Gastrocnemius medialis (tissue), 4 donors: ENCODE results near the gene SETBP1. TPM values are rescaled to one million over a fixed set of nuclear protein-coding genes. Genes with fewer than 3 reads are reported as not detected.
A peak's percentile ranks its signal among the peaks of the same experiment; 100 is the strongest.

Source experiments
- ATAC-seq, 2 donors: fragments of 150-250 bp; one replicate each; pipeline ENCODE4 v1.9.1; 2016
- DNase-seq, 2 donors: peaks; one replicate each; pipeline ENCODE4 v3.0.0-alpha.2; 2019
- H3K27ac ChIP-seq, 4 donors: fragments of 200-600 bp; sonication (generic); 1 replicate in 1 of 4; 2 replicates in 3 of 4; pipeline ENCODE4 v1.5.1; 2016 to 2018; ENCODE audit warnings: mild to moderate bottlenecking in 2 of 4, moderate library complexity in 1 of 4
- H3K27me3 ChIP-seq, 3 donors: fragments of 200-600 bp; sonication (generic) in 2 of 3; 1 replicate in 1 of 3; 2 replicates in 2 of 3; pipeline versions ENCODE4 v1.5.1 to v1.6.0; 2016 to 2019; ENCODE audit warnings: mild to moderate bottlenecking in 1 of 3, moderate library complexity in 1 of 3
- H3K36me3 ChIP-seq, 2 donors: fragments of 200-600 bp; sonication (generic) in 1 of 2; one replicate each; pipeline ENCODE4 v1.5.1; 2017 to 2018
- H3K4me1 ChIP-seq, 2 donors: fragments of 200-600 bp; sonication (generic) in 1 of 2; one replicate each; pipeline ENCODE4 v1.5.1; 2016 to 2017; ENCODE audit warnings: mild to moderate bottlenecking in 2 of 2
- H3K4me3 ChIP-seq, 4 donors: fragments of 200-600 bp; sonication (generic) in 3 of 4; 1 replicate in 1 of 4; 2 replicates in 3 of 4; pipeline ENCODE4 v1.5.1; 2016 to 2019; ENCODE audit warnings: mild to moderate bottlenecking in 2 of 4
- H3K9me3 ChIP-seq, 3 donors: fragments of 200-600 bp; sonication (generic) in 2 of 3; 1 replicate in 1 of 3; 2 replicates in 2 of 3; pipeline ENCODE4 v1.5.1; 2016 to 2019
- POLR2A ChIP-seq, 2 donors: fragments of 450-650 bp; IDR thresholded peaks; one replicate each; pipeline ENCODE4 v1.6.1; 2017; ENCODE audit warnings: antibody characterized with exemption in 2 of 2, mild to moderate bottlenecking in 2 of 2, moderate library complexity in 2 of 2
- in situ Hi-C, 4 donors: fragments of 200-750 bp; cut with MboI; loops; one replicate each; pipeline versions ENCODE4 v1.15.0 to v1.8.0; 2017; ENCODE audit warnings: low sequenced_read_pairs in 4 of 4
- intact Hi-C: fragments of 100-400 bp; cut with DNase I; formaldehyde crosslinking; loops from one replicate; pipeline ENCODE4 v1.15.1; 2023; ENCODE audit warnings: low total_unique reads
- total RNA-seq, 4 donors: library from RNA; depleted of rRNA; stranded (reverse); fragments of >200 nt; gene quantifications; one replicate each; pipeline versions ENCODE4 v1.1.0 to v1.2.3, GENCODE V29; 2016
- TF ChIP-seq, protein P1 (sequence below), 5 experiments: fragments of 450-650 bp in 3 of 5; fragments of 200-600 bp in 2 of 5; sonication (generic) in 2 of 5; IDR thresholded peaks in 4 of 5; conservative IDR thresholded peaks in 1 of 5; 1 replicate in 4 of 5; 2 replicates in 1 of 5; pipeline ENCODE4 v1.5.1; 2016 to 2019; ENCODE audit warnings: antibody characterized with exemption in 5 of 5, mild to moderate bottlenecking in 3 of 5, moderate library complexity in 3 of 5

Gene SETBP1
- total RNA-seq, 4 donors from 2014 or later, result 9.2 to 20.0 (median 15.3) TPM

DNA sequence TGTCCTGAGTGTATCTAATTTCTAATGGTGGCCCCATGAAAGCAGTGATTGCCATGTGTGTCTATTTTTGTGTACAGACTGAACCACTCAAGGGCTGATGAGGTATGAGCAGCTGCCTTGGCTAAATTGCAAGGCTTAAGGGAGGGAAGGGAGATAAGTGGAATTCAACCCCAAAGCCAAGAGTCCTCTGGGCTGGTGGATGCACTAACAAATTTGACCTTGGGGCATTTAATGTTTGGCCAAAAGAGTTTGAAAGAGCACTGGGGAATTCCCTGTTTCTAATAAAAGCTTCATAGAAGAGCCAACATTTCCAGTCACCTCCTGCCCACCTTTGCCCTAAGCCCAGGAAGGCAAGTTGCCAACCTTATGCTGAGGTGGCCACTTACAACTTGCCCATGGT is 172.1 kb downstream of the SETBP1 start:
- intact Hi-C loops, result no loop called here
- no peaks in the 10 kb centered on the region for H3K27me3 ChIP-seq
- in situ Hi-C loops, result no loop called here
- TF ChIP-seq, protein P1, sequence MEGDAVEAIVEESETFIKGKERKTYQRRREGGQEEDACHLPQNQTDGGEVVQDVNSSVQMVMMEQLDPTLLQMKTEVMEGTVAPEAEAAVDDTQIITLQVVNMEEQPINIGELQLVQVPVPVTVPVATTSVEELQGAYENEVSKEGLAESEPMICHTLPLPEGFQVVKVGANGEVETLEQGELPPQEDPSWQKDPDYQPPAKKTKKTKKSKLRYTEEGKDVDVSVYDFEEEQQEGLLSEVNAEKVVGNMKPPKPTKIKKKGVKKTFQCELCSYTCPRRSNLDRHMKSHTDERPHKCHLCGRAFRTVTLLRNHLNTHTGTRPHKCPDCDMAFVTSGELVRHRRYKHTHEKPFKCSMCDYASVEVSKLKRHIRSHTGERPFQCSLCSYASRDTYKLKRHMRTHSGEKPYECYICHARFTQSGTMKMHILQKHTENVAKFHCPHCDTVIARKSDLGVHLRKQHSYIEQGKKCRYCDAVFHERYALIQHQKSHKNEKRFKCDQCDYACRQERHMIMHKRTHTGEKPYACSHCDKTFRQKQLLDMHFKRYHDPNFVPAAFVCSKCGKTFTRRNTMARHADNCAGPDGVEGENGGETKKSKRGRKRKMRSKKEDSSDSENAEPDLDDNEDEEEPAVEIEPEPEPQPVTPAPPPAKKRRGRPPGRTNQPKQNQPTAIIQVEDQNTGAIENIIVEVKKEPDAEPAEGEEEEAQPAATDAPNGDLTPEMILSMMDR (IDR thresholded peaks at IDR 0.05 in 4 of 5, conservative IDR thresholded peaks at IDR 0.05 in 1 of 5), result no peak
- TF ChIP-seq POLR2A (IDR thresholded peaks at IDR 0.05), result no peak
- H3K9me3 ChIP-seq, result no peaks in the 10 kb centered on the region
- H3K36me3 ChIP-seq, result no peaks in the 10 kb centered on the region
- H3K4me1 ChIP-seq, result peaks cover 41 to 48% of the 10 kb centered on the region in 2 donors
- peak overlapping the region; percentile 56 to 73 (median 69) for H3K27ac ChIP-seq
- DNase-seq (peak; percentile 11 to 49), ATAC-seq (peak; percentile 81 to 96)
- H3K4me3 ChIP-seq, result no peak overlapping the region

- Histone ChIP-seq H3K27me3 (no peaks in the 10 kb centered on the region), H3K9me3 (no peaks in the 10 kb centered on the region), H3K27ac (peak overlapping the region; percentile 56 to 73 (median 69)), H3K36me3 (no peaks in the 10 kb centered on the region), H3K4me3 (no peak overlapping the region), H3K4me1 (peaks cover 47 to 49% of the 10 kb centered on the region in 2 donors)
- ATAC-seq (no peak), DNase-seq (no peak)
- intact Hi-C loops (no loop called here), in situ Hi-C loops (no loop called here)
- TF ChIP-seq, protein P1 (IDR thresholded peaks at IDR 0.05 in 4 of 5, conservative IDR thresholded peaks at IDR 0.05 in 1 of 5), result no peak
- TF ChIP-seq POLR2A (IDR thresholded peaks at IDR 0.05), result no peak
These were observed 172.7 kb downstream of the SETBP1 start for GRCh38 chr18:44853430-44853829.

GRCh38 chr18:44855681-44856080 is 175.0 kb downstream of the SETBP1 start:
- in situ Hi-C loops, result no loop called here
- no peak for DNase-seq
- Histone ChIP-seq H3K4me1 (peaks cover 61 to 62% of the 10 kb centered on the region in 2 donors), H3K27me3 (no peaks in the 10 kb centered on the region), H3K4me3 (no peak overlapping the region), H3K9me3 (no peaks in the 10 kb centered on the region), H3K36me3 (no peaks in the 10 kb centered on the region), H3K27ac (peak overlapping the region in 1 of 4 donors; percentile 29)
- ATAC-seq, result no peak
- intact Hi-C loops, result no loop called here
- TF ChIP-seq, protein P1 (IDR thresholded peaks at IDR 0.05 in 4 of 5, conservative IDR thresholded peaks at IDR 0.05 in 1 of 5), result no peak
- TF ChIP-seq POLR2A (IDR thresholded peaks at IDR 0.05), result no peak

DNA sequence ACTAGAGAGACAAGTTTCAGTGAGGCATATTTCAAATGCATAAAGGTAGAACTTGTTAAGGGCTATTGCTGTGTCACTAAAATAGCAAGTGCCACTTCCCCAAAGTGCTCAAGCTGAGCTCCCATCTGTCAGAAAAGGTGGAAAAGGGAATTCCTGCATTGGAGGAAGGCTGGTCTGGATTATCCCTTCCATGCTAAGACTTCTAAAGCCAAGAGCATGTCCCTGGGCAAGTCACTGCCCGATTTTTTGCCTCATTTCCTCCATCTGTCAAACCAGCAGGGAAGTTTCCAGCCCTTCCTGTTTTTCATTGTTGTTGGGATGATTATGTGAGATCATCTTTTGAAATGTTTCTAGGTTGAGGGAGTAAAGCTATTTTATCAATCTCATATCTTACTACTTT is 175.5 kb downstream of the SETBP1 start:
- ATAC-seq (no peak), DNase-seq (no peak)
- no peak overlapping the region for H3K4me3 ChIP-seq
- intact Hi-C loops (no loop called here), in situ Hi-C loops (no loop called here)
- H3K27me3 ChIP-seq, result no peaks in the 10 kb centered on the region
- TF ChIP-seq, protein P1 (IDR thresholded peaks at IDR 0.05 in 4 of 5, conservative IDR thresholded peaks at IDR 0.05 in 1 of 5), result no peak
- H3K4me1 ChIP-seq, result peaks cover 61 to 63% of the 10 kb centered on the region in 2 donors
- H3K36me3 ChIP-seq, result no peaks in the 10 kb centered on the region
- H3K27ac ChIP-seq, result peak overlapping the region in 1 of 4 donors; percentile 1
- H3K9me3 ChIP-seq, result no peaks in the 10 kb centered on the region

DNA sequence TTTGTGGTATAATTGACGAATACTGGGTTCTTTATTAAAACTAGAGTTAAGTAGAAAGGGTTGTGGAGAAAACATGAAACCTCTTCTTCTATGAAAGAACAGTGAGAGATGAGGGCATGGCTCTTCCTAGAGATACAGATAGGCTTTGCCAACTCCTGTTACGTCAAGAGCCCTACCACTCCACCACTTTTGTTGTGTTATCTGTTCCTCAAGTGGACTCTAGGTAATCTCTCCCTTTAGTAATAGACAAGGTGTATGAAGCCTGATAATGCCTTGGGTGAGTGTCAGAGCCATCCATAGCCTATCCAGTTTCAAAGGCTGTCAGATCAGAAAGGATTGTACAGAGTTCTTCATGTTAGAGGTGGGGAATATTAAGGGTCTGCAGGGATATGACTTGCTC is 176.4 kb downstream of the SETBP1 start:
- DNase-seq, result no peak
- TF ChIP-seq POLR2A (IDR thresholded peaks at IDR 0.05), result no peak
- TF ChIP-seq, protein P1 (IDR thresholded peaks at IDR 0.05 in 4 of 5, conservative IDR thresholded peaks at IDR 0.05 in 1 of 5), result no peak
- H3K27ac ChIP-seq, result peak overlapping the region; percentile 35 to 67 (median 53)
- ATAC-seq, result peak; percentile 27 to 34
- H3K27me3 ChIP-seq, result no peaks in the 10 kb centered on the region
- no peak overlapping the region for H3K4me3 ChIP-seq
- peaks cover 64 to 65% of the 10 kb centered on the region in 2 donors for H3K4me1 ChIP-seq
- no peaks in the 10 kb centered on the region for H3K9me3 ChIP-seq
- intact Hi-C loops (no loop called here), in situ Hi-C loops (no loop called here)
- H3K36me3 ChIP-seq, result no peaks in the 10 kb centered on the region
